ENCODE measurements around the gene UBAP2.
A peak's percentile ranks its signal among the peaks of the same experiment; 100 is the strongest.

Gene UBAP2

DNA sequence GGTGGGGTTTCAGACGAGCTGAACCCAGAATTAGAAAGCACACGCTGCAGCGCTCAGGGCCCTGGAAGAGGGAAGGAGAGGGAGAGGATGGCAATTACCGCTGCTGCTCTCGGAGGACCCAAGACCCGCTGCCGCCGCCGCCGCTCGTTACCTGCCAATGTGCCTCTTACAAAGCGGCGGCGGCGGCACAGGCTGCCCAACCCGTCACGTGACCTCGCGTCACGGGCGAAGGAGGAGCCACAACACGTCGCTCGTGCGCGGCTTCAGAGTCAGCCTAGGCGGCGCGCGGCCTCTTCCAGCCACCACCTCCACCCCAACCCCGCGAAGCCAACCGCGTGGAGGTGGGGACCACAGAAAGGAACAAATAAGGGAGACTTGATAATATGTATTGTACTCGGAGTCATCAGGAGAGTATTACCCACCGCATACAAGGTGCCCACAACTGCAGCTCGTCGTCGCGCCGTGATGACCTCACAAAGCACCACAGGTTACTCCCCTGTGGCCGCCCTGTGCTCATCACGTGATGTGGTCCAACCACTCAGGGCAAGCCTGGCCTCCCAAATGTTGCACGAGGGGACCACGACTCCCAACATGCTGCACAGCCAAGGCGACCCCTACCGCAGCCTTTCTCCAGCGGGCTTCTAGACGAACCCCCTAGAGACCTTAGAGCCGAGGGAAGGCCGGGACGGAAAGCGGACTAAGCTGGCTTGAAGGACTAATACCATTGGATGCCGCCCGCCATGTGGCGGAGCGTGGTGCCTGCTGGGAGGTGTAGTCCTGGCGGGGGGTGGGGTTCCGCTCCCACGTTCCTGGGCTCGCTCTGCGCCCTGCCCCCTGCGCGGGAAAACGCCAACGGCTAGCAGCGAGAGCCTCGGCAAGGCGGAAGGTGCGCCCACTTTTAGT, at the start of gene UBAP2:
Gene UBAP2 (minus strand): TSS at position 161 of the 903 bp plus-strand sequence. CDS start 31,739 bp downstream, outside the sequence.
- DNase-seq = peak; percentile 98

- DNase-seq = no peak
Observed at GRCh38 chr9:34098307-34098706, 49.6 kb upstream of the UBAP2 start.

GRCh38 chr9:34097865-34098264, 49.2 kb upstream of the UBAP2 start:
- DNase-seq = no peak

GRCh38 chr9:34096751-34097150, 48.1 kb upstream of the UBAP2 start:
- no peak for DNase-seq

DNA sequence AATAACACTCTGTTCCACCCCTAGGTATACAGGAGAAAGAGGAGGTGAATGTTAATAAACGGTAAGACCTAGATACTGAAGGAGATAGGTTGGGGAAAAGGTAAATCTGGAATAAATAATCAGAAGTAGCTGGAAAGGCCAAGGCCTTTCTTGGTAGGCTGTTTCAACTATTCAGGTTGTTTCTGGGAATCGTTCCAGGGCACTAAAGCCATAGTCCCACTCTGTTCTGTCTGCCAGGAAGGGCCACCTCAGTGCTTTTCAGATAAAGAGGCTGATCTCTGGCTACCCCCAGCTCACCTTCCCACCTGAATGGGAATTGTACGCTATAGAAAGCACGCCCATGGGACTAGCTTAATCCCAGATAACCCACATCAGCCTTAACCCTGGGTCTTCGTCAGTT, 44.9 kb upstream of the UBAP2 start:
- no peak for DNase-seq

GRCh38 chr9:34089311-34089710, 40.6 kb upstream of the UBAP2 start:
- DNase-seq = no peak

- DNase-seq = no peak
Observed at GRCh38 chr9:34087370-34087769, 38.7 kb upstream of the UBAP2 start.

GRCh38 chr9:34086864-34087263, 38.2 kb upstream of the UBAP2 start:
- DNase-seq = peak; percentile 24

DNA sequence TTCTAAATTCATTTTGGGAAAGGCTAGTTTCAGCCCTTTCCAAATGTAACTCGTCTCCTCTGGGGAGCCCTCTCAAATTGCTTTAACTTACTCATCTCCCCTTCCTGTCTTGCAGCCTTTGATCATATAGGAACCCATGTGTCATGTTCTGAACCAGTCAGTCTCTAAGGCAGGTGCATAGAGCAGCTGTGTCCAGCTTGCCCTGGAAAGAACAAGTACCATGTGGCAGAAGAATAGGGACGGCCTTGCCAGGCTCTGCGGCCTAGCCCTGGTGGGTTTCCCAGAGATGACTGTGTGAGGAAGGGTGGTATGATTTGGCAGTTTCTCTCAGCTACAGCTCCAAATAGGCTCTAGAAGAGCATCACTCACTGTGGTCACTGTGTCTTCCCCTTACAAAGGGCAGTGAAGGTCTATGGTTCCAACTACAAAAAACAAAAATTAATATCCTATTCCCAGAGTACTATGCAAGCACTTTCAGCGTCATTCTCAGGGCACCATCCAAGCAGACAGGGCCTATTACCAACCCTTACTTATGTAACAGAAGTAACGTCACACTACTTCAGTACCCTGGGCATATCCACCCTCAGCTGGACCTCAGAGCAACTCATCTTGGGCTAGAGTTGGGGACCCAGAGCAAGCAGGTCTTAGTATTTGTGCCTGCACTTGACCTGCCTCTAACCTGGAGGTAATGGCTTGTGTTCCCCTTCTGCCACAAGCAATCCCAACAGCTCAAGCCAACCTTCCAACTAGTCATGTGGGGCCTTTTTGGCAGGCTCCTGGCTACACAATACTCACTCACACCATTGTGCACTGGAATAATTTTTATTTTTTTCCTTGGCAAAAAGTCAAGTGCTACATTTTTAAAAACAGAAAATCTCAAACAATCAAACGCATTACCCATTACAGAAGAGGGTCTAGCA, 37.2 kb upstream of the UBAP2 start:
- DNase-seq = no peak

DNA sequence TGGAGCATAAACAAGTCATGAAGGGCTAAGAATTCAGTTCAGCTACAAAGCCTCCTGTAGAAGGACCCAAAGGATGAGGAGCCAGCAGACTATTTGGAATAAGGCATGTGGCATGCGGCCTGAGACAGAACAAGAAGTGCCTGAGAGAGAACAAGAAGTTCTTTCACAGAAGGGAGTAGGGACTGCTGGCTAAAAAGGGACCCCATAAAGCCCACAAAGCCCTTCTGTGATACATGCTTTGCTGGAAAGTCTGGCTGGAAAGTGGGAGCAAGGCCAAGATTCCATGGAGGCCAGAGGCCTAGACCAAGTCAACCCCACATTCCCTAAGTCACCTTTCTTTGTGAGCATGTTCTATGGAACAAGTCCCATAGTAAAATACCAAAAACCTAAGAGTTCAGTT, 35.9 kb upstream of the UBAP2 start:
- DNase-seq = no peak

DNA sequence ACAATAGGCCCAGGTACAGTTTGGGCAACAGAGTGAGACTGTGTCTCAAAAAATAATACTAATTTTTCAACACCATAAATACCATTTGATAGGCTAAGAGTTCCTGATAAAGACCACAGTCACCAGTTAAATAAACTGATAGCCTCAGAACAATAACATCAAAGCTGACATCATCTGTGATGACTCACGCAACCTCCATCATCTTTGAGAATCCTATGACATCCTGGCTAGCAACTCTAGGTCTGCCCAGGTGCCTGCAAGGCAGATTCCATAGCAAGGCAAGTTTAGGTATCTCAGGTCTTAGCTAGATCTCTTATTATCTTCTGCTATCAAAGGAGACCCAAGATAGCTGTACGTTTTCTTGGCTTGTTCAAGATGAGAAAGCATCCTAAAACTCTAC, 30.5 kb upstream of the UBAP2 start:
- no peak for DNase-seq

DNA sequence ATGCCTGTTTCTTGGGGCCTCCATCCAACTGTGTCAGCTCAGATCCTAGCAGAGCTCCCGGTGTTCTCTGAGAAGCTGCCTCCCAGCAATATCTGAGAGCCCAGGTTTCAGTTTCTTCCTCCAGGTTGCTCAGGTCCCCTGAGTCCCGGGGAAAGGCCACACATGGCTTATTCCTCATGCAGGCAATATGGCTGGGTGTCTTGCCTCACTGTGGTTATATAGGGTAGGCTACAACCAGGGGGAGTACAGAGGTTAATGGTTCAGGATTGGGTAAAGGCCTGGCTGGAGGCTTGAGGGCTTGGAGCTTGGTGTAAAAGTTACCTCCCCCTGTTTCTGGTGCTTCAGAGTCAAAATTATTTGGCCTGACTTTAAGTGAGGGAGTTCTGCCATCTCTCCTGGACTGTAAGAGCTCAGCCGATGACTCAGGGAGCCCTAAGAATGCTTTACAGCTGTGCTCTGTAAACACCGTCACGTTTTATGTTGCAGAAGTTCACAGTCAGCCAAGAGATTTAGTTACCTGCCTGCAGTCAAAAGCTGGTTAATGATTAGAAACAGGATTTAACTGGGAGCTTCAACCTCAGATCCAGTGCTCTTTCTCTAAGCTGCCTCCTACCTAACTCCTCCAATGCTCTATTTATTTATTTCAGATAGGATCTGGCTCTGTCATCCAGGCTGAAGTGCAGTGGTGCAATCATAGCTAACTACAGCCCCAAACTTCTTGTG, 24.3 kb upstream of the UBAP2 start:
- no peak for DNase-seq

GRCh38 chr9:34072410-34072809, 23.7 kb upstream of the UBAP2 start:
- no peak for DNase-seq

GRCh38 chr9:34070606-34071324, 22.1 kb upstream of the UBAP2 start:
- DNase-seq = no peak

DNA sequence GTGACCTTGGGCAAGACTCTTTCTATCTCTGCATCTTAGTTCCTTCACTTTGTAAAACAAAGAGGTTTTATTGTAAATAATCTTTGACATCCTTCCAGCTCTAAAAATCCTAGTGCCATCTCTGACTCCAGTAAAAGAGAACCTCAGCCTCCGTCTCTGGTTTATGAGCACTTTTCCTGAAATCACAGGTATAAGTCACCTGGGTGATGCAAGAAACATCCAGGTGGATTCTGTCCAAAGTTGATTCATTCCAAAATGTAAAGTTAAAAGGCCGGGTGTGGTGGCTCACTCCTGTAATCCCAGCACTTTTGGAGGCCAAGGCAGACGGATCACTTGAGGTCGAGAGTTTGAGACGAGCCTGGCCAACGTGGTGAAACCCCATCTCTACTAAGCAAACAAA, 21.1 kb upstream of the UBAP2 start:
- no peak for DNase-seq

GRCh38 chr9:34065541-34065940, 16.9 kb upstream of the UBAP2 start:
- DNase-seq = no peak

GRCh38 chr9:34059954-34060353, 11.3 kb upstream of the UBAP2 start:
- DNase-seq = no peak

GRCh38 chr9:34059281-34059680, 10.6 kb upstream of the UBAP2 start:
- peak; percentile 37 for DNase-seq

GRCh38 chr9:34049630-34050384, 1.1 kb upstream of the UBAP2 start:
- peak; percentile 66 for DNase-seq

DNA sequence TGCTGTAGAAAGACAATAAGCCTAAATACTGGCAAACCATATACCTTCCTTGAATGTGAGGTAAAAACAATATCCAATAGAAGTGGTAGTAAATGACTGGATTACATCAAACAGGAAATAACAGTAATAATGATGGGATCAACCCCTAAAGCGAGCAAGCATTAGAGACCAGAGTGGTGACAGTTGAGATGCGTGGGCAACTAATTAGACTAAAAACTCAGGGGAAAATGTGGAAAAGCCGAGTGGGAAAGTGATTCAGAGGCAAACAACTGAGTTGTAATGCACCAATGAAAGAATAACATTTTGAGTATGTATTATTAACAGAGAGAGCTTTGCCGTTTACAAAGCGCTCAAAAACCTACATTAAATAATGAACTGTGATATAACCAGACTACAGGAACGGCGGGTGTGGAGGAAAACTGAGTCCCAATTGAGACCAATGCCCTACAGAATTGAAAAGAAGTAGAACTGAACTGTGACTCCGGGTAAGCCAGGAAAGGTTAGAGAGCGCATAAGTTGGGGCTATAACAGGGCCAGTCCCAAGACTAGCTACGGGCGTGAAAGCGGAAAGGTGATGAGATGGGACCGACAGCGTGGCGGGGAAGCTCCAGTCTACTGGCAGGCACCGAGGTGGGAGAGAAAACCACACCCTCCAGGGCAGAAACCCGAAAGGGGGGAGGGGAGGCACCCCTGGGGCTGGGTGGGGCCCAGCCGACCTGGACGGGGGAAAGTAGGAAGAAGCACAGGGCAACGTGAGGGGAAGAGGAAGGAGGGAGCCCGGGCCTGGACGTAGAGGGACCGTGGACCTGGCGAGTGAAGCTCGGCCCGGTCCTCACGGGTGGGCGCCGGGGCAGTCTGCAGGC, 592 bp downstream of the UBAP2 start:
- peak; percentile 82 for DNase-seq
